Mammary epithelial cell (primary cell): ENCODE results near the gene XXYLT1.

Experiments used
- EZH2 ChIP-seq: IDR thresholded peaks from 2 replicates; pipeline ENCODE4 v1.6.1; 2012; ENCODE audit warnings: low read length, inconsistent platforms, borderline replicate concordance
- TF ChIP-seq, protein P1 (sequence below), 2 donors: IDR thresholded peaks in 1 of 2; conservative IDR thresholded peaks in 1 of 2; 2 replicates each; pipeline ENCODE4 v1.5.1; 2011 to 2012; ENCODE audit warnings: inconsistent platforms in 2 of 2, low read length in 2 of 2, mild to moderate bottlenecking in 2 of 2, control low read depth in 1 of 2, low read depth in 1 of 2; ENCODE audit not compliant: insufficient read depth in 1 of 2; ENCODE audit errors: extremely low read depth in 1 of 2

GRCh38 chr3:195155570-195156241 is 115.3 kb downstream of the XXYLT1 start:
- TF ChIP-seq, protein P1, sequence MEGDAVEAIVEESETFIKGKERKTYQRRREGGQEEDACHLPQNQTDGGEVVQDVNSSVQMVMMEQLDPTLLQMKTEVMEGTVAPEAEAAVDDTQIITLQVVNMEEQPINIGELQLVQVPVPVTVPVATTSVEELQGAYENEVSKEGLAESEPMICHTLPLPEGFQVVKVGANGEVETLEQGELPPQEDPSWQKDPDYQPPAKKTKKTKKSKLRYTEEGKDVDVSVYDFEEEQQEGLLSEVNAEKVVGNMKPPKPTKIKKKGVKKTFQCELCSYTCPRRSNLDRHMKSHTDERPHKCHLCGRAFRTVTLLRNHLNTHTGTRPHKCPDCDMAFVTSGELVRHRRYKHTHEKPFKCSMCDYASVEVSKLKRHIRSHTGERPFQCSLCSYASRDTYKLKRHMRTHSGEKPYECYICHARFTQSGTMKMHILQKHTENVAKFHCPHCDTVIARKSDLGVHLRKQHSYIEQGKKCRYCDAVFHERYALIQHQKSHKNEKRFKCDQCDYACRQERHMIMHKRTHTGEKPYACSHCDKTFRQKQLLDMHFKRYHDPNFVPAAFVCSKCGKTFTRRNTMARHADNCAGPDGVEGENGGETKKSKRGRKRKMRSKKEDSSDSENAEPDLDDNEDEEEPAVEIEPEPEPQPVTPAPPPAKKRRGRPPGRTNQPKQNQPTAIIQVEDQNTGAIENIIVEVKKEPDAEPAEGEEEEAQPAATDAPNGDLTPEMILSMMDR (conservative IDR thresholded peaks at IDR 0.05 in 1 of 2, IDR thresholded peaks at IDR 0.05 in 1 of 2; ENCODE audit: extremely low read depth in 1 of 2, insufficient read depth in 1 of 2, low read depth in 1 of 2, low read length in 2 of 2) = no peak
- no peak for TF ChIP-seq EZH2
